ENCODE results near the gene MFN2.
"Not testable (repeated sequence)": the region's sequence is repeated elsewhere in the genome, so short reads cannot be mapped to it uniquely, and the experiment has no call there.

Gene MFN2

DNA sequence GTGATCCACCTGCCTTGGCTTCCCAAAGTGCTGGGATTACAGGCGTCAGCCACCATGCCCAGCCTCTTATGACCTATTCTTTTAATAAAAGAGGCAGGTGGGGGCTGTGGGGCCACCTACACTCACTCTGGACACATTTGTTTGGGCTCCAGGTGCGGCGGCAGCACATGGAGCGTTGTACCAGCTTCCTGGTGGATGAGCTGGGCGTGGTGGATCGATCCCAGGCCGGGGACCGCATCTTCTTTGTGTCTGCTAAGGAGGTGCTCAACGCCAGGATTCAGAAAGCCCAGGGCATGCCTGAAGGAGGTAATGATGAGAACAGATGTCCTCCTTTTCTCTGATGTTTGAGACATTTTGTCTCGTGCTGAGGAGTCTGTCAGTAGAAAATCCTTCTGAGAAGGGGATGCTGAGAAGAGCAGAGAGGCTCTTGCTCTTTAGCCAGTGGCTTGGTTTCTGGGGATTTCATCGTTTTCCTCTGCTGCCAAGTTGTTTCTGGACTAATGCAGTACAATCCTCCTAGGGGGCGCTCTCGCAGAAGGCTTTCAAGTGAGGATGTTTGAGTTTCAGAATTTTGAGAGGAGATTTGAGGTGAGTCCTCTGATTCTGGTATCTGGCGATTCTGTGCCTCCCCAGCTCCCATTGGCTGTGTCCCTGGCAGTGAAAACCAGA lies 21.1 kb downstream of the MFN2 start:
- no peak for DNase-seq

- no peak for DNase-seq
Measured at GRCh38 chr1:12001996-12002493, 21.8 kb downstream of the MFN2 start.

GRCh38 chr1:12003762-12004161 lies 23.5 kb downstream of the MFN2 start:
- DNase-seq: no peak

GRCh38 chr1:12005488-12006166 lies 25.4 kb downstream of the MFN2 start:
- no peak for DNase-seq

DNA sequence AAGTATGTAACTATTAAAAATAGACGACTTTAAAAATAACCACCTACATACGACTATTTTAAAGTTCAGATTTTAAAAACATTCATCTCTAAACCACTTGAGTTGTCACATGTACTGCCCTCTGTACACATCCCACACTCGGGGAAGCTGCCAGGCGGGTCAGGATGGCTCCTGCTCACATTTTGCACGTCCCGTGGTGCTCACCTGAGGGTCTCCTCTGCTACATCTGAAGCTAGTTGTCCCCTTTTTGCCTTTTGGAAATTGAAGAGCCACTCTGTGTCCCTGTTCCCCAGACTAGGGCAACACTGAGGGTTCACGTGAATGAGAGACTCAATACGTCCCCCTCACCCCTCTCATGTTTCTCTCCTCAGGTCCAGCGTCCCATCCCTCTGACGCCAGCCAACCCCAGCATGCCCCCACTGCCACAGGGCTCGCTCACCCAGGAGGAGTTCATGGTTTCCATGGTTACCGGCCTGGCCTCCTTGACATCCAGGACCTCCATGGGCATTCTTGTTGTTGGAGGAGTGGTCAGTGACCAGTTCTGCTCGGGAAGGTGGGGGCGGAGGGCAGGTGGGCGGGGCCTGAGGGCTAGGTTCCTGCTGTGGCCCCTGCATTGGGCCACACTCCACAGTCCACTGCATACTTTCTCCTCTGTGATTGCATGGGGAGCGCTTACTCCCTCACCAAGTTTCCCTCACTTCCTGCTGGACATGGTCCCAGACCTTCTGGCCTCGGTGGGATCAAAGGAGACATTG lies 26.1 kb downstream of the MFN2 start:
- no peak for DNase-seq

GRCh38 chr1:12007204-12007603 lies 27.0 kb downstream of the MFN2 start:
- no peak for DNase-seq

DNA sequence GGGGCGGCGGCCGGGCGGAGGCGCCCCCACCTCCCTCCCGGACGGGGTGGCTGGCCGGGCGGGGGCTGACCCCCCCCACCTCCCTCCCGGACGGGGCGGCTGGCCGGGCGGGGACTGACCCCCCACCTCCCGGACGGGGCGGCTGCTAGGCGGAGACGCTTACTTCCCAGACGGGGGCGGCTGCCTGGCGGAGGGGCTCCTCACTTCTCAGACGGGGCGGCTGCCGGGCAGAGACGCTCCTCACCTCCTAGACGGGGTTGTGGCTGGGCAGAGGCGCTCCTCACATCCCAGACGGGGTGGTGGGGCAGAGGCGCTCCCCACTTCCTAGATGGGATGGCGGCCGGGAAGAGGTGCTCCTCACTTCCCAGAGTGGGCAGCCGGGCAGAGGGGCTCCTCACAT lies 28.1 kb downstream of the MFN2 start:
- not testable (repeated sequence) for DNase-seq

DNA sequence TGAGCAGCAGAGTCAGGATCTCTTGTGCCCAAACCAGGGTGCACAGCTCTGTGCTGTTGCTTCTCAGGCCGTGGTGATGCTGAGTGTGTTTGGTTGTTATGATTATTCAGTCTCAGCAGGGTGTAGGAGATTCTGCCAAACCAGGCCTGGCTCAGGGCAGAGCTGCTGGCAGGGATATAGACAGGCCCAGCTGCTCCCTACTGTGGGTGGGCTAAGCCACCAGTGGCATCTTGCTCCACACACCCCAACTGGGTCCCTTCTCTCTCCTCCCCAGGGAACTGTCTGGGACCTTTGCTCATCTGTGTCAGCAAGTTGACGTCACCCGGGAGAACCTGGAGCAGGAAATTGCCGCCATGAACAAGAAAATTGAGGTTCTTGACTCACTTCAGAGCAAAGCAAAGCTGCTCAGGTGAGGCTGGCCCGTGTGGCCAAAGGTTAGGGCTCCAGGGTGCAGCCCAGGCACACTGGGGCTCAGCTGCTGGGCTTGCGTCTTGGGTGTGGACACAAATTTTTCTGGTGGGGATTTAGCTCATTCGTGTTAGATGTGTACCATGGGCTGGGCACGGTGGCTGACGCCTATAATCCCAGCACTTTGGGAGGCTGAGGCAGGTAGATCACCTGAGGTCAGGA lies 29.2 kb downstream of the MFN2 start:
- no peak for DNase-seq

DNA sequence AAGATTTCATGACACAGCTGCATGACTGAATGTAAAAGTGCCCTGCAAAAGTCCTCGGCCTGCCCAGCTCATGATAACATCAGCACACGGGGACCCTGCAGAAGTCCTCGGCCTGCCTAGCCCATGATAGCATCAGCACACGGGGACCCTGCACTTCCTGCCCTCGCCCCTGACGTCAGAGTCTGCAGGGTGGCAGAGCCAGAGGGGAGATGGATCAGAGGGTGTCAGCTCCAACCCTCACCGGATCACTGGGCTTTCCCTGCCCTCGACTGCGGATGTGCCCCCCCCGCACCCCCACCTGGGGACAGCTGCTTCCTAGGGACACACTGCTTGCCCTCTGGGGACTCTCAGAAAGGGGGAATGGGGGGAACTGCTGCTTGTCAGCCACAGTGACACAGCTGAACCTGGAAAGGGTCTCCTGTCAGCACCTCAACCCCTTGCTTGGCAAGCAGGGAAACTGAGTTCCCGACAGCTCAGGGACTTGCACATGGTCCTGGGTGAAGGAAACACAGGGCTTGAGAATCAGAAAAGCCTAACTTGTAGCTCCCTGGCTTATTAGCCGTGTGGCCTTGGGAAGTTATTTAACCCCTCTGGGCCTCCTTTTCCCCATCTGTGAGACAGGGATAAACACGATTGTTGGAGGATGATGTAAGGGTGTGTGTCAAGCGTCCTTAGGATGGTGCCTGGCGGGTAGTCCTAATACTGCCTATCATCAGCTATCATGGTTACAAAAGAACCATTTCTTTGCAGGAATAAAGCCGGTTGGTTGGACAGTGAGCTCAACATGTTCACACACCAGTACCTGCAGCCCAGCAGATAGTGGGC lies 30.7 kb downstream of the MFN2 start:
- no peak for DNase-seq

GRCh38 chr1:12011998-12012397 lies 31.8 kb downstream of the MFN2 start:
- DNase-seq: no peak

- DNase-seq: no peak
Measured at GRCh38 chr1:12012560-12013316, 32.5 kb downstream of the MFN2 start.

DNA sequence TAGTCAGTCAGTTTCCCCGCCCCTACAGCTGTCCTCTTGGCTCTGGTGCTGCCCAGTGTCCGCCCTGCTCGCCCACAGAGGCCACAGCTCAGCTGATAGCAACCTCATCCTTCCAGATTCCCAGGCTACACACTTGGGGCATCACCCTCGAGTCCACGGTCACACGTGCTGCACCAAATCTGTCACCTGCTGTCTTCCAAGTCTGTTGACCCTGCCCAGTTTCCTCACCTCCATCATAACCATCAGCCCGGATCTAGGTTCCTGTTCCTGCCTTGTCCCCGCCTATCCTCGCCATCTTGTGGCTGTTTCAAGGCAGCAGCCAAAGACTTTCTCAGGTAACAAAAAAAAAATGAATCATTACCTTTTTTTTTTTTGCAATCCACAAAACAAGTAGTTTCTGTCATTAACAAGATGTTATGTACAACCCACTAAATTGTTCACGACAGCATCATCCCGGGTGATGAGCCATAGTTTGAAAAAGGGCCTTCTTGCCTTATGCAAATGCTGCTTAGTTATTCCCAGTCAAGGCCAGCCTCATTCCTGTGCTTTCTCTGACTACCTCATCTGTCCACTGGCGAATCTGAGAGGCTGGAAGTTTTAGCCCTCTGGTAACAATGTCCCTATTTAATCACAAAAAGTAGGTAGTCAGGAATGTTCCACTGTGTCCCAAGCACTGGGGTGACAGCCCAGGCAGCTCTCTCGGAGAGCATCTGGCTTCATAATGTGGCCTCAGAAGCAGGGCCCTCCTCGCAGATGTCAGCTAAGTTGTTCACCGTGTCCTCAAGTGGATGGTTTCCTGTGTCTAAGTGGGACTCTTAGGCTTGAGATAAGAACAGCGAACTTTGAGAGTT lies 34.1 kb downstream of the MFN2 start:
- DNase-seq: no peak

DNA sequence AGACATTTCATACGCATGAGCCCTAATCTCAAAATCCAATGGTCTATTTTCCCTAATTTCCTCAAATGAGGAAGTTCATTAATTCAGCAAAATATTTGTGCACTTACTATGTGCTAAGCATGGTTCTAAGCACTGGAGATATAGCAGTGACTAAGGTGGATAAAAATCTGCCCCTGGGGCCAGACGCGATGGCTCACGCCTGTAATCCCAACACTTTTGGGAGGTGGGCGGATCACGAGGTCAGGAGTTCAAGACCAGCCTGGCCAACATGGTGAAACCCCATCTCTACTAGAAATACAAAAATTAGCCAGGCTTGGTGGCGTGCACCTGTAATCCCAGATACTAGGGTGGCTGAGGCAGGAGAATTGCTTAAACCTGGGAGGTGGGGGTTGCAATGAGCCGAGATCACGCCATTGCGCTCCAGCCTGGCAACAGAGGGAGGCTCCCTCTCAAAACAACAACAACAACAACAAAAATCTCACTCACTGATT lies 34.8 kb downstream of the MFN2 start:
- DNase-seq: no peak

DNA sequence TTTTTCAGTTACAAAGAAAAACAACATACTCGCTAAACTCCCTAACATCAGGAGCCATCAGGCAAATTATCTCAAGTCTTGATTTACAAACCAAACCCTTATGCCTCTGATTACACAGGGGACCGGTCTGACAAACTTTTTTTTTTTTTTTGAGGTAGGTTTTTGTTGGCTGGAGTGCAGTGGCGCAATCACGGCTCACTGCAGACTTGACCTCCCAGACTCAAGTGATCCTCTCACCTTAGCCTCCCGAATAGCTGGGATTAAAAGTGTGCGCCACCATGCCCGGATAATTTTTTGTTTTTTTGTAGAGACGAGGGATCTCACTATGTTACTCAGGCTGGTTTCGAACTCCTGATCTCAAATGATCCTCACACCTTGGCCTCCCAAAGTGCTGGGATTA lies 35.3 kb downstream of the MFN2 start:
- DNase-seq: no peak

- DNase-seq: no peak
Measured at GRCh38 chr1:12016182-12016581, 35.9 kb downstream of the MFN2 start.

GRCh38 chr1:12019858-12020509 lies 39.7 kb downstream of the MFN2 start:
- DNase-seq: no peak

DNA sequence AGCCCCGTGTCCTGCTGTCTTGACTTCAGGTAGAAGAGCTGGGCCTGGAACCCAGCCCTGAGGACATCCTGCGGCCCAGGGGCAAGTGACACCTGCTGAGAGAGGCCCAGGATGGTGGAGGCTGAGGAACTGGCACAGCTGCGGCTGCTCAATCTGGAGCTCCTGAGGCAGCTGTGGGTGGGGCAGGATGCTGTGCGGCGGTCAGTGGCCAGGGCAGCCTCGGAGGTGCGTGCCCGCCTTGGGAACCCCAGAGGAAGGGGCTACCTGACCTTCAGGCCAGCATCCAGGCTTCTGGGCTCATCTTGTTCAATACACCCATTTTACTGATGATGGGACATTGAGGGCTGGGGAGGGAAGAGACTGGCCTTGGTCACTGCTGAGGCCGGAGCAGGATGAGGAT lies 41.4 kb downstream of the MFN2 start:
- DNase-seq: no peak

GRCh38 chr1:12022036-12022435 lies 41.8 kb downstream of the MFN2 start:
- DNase-seq: no peak

DNA sequence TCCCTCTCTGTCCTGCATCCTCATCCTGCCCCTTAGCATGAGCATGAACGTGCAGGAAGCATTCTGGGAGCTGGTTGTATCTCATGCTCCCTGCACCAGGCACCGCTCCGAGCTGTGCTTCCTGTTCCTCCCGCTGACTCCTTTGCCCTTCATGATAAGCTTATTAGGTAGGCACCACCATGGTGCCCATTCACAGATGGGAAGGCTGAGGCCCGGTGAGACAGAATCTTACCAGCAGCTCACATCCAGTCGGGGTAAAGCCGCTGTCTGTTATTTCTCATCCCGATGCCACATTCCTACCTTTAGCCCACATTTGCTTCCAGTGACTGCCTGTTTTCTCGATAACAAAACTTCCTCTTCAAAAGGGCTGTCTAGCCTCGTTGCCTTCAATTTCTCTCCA lies 46.3 kb downstream of the MFN2 start:
- DNase-seq: no peak

DNA sequence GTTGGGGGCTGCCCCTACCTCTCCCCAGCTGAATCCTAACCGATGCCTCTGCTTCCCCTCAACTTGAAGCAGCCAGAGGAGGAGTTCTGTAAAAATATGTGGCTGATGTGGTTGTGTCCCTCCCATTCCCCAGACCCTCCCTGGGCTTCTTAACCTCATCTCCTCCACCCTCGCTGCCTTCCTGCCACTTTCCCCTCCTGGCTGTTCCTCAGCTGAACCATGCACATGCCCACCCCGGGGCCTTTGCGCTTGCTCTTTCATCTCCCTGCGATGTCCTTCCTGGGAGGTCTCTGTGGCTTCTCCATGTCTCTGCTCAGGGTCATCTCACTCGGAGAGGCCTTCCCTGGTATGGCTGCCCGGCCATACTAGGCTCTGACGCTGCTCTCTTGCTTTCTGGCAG lies 48.0 kb downstream of the MFN2 start:
- no peak for DNase-seq
